D721Med (cell line): ENCODE measurements around the gene IL12RB1.
"Not testable (repeated sequence)": the region's sequence is repeated elsewhere in the genome, so short reads cannot be mapped to it uniquely, and the experiment has no call there.

ENCODE experiments used
- DNase-seq: peaks from one replicate; pipeline ENCODE4 v3.0.0; 2011; ENCODE audit warnings: low spot score; ENCODE audit not compliant: insufficient read length
- FAIRE-seq: peaks from 2 replicates; lab custom pipeline; 2011; peaks lifted over from hg19 to GRCh38; lab: Jason Lieb, UNC
- CTCF ChIP-seq: IDR thresholded peaks from 2 replicates; pipeline ENCODE4 v1.5.1; 2012; ENCODE audit warnings: mild to moderate bottlenecking, control low read depth; ENCODE audit not compliant: insufficient read depth; ENCODE audit errors: missing control alignments

Gene IL12RB1

GRCh38 chr19:18089726-18090125 lies 3.0 kb upstream of the IL12RB1 start:
- no peak for FAIRE-seq
- TF ChIP-seq CTCF = no peak
- DNase-seq = no peak

- not testable (repeated sequence) for DNase-seq, FAIRE-seq
Measured at GRCh38 chr19:18089096-18089541, 2.4 kb upstream of the IL12RB1 start.

- no peak for TF ChIP-seq CTCF
- FAIRE-seq (no peak), DNase-seq (no peak)
Measured at GRCh38 chr19:18085702-18086457, 854 bp downstream of the IL12RB1 start.

GRCh38 chr19:18083929-18084684 lies 2.6 kb downstream of the IL12RB1 start:
- no peak for FAIRE-seq
- TF ChIP-seq CTCF = no peak

GRCh38 chr19:18074192-18074591 lies 12.5 kb downstream of the IL12RB1 start:
- FAIRE-seq (no peak), DNase-seq (no peak)
- no peak for TF ChIP-seq CTCF

More at GRCh38 chr19:18083929-18084684, 2.6 kb downstream of the IL12RB1 start:
- DNase-seq = no peak

- FAIRE-seq (no peak), DNase-seq (no peak)
- TF ChIP-seq CTCF = no peak
Measured at GRCh38 chr19:18073197-18073596, 13.5 kb downstream of the IL12RB1 start.

GRCh38 chr19:18072335-18072734 lies 14.4 kb downstream of the IL12RB1 start:
- no peak for TF ChIP-seq CTCF
- DNase-seq (no peak), FAIRE-seq (no peak)
